SKM-1 treated with dmso at 0.1 percent for 144 hours (cell line): ENCODE results near the gene ZMAT3.
"Not testable (repeated sequence)": the region's sequence is repeated elsewhere in the genome, so short reads cannot be mapped to it uniquely, and the experiment has no call there.

Experiments used
- DNase-seq: peaks from one replicate; lab custom pipeline; 2025; ENCODE audit not compliant: unreplicated experiment; lab: John Stamatoyannopoulos, UW

The ZMAT3 gene

GRCh38 chr3:179069762-179070390 lies 1.7 kb downstream of the ZMAT3 start:
- DNase-seq, result no peak

- peak; percentile 41 for DNase-seq
Observed at GRCh38 chr3:179068779-179069530, 2.7 kb downstream of the ZMAT3 start.

GRCh38 chr3:179067839-179068238 lies 3.8 kb downstream of the ZMAT3 start:
- DNase-seq, result no peak

GRCh38 chr3:179067291-179067690 lies 4.3 kb downstream of the ZMAT3 start:
- no peak for DNase-seq

GRCh38 chr3:179063945-179064560 lies 7.6 kb downstream of the ZMAT3 start:
- no peak for DNase-seq

- no peak for DNase-seq
Observed at GRCh38 chr3:179056326-179056725, 15.3 kb downstream of the ZMAT3 start.

- not testable (repeated sequence) for DNase-seq
Observed at GRCh38 chr3:179054565-179054964, 17.0 kb downstream of the ZMAT3 start.

- no peak for DNase-seq
Observed at GRCh38 chr3:179046497-179047353, 24.9 kb downstream of the ZMAT3 start.

GRCh38 chr3:179045719-179046402 lies 25.7 kb downstream of the ZMAT3 start:
- no peak for DNase-seq

- DNase-seq, result not testable (repeated sequence)
Observed at GRCh38 chr3:179038899-179039251, 32.7 kb downstream of the ZMAT3 start.

GRCh38 chr3:179038216-179038898 lies 33.3 kb downstream of the ZMAT3 start:
- no peak for DNase-seq

GRCh38 chr3:179037351-179037750 lies 34.3 kb downstream of the ZMAT3 start:
- no peak for DNase-seq

GRCh38 chr3:179036626-179037300 lies 34.8 kb downstream of the ZMAT3 start:
- DNase-seq, result no peak

- no peak for DNase-seq
Observed at GRCh38 chr3:179036226-179036625, 35.4 kb downstream of the ZMAT3 start.

- no peak for DNase-seq
Observed at GRCh38 chr3:179035232-179035631, 36.4 kb downstream of the ZMAT3 start.

GRCh38 chr3:179033304-179033657 lies 38.3 kb downstream of the ZMAT3 start:
- not testable (repeated sequence) for DNase-seq

- DNase-seq, result not testable (repeated sequence)
Observed at GRCh38 chr3:179032454-179033303, 38.9 kb downstream of the ZMAT3 start.

- no peak for DNase-seq
Observed at GRCh38 chr3:179029096-179029495, 42.5 kb downstream of the ZMAT3 start.

- DNase-seq, result no peak
Observed at GRCh38 chr3:179028408-179028807, 43.2 kb downstream of the ZMAT3 start.
